Subcutaneous abdominal adipose tissue (tissue), 5 donors: ENCODE data around the gene CASP6.
A peak's percentile ranks its signal among the peaks of the same experiment; 100 is the strongest.

Experiments used
- H3K27ac ChIP-seq: one replicate; pipeline ENCODE4 v1.7.0; 2013; ENCODE audit warnings: low read depth, mild to moderate bottlenecking, inconsistent platforms, low read length, moderate library complexity
- H3K27me3 ChIP-seq, 5 donors: one replicate each; pipeline ENCODE4 v1.7.0; 2013; ENCODE audit warnings: low read length in 5 of 5, inconsistent platforms in 1 of 5; ENCODE audit not compliant: control insufficient read depth in 5 of 5, insufficient read depth in 4 of 5
- H3K36me3 ChIP-seq, 5 donors: one replicate each; pipeline ENCODE4 v1.7.0; 2013; ENCODE audit warnings: low read length in 5 of 5; ENCODE audit not compliant: control insufficient read depth in 5 of 5, insufficient read depth in 5 of 5
- H3K4me1 ChIP-seq, 5 donors: one replicate each; pipeline ENCODE4 v1.7.0; 2013; ENCODE audit warnings: low read length in 5 of 5, mild to moderate bottlenecking in 3 of 5, moderate library complexity in 1 of 5; ENCODE audit not compliant: control insufficient read depth in 5 of 5, insufficient read depth in 5 of 5
- H3K4me3 ChIP-seq, 5 donors: one replicate each; pipeline ENCODE4 v1.7.0; 2013; ENCODE audit warnings: low read length in 5 of 5, low read depth in 1 of 5
- H3K9ac ChIP-seq, 5 donors: one replicate each; pipeline ENCODE4 v1.7.0; 2013; ENCODE audit warnings: low read length in 5 of 5, mild to moderate bottlenecking in 4 of 5, moderate library complexity in 3 of 5
- H3K9me3 ChIP-seq, 5 donors: one replicate each; pipeline ENCODE4 v1.7.0; 2013; ENCODE audit warnings: low read length in 5 of 5; ENCODE audit not compliant: control insufficient read depth in 5 of 5
- donor health status: healthy.
- donor health status: healthy.
- donor health status: healthy.
- donor health status: healthy.
- donor health status: healthy.

CASP6 gene

DNA sequence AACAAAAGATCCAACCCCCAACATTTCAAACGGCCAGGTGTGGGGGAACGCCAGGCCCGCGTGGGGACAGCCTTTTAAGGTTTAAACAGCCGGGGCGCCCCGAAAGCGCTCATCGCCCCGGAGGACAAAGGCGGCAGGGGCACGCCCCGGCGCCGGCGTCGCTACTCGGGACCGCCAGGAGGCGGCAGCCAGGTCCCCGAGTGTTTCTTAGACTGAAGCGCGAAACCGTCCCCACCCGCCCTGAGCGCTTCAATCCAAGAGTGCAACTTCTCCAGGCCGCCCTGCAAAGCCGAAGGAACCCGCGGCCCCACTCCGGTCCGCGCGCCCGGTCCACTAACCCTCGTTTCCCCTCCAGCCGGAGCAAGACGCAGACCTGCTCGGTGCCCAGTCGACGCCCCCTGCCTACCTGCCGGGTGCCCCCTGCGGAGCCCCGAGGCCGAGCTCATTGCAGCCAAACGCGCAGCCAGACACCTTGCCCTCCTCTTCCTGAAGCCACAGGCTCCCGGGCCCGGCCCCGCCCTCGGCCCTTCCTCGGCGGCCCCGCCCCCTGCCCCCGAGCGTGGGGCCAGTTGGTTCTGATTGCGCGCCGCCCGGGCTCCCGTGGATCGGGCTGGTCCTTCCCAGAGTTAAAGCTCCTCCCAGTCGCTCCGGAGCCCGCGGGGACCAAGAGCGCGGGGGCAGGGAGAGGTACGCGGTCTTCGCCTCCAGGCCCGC lies at the start of gene CASP6:
CASP6 (minus strand) TSS at position 496 of the 714 bp plus-strand sequence; CDS start at position 446, 50 bp downstream.
- Histone ChIP-seq H3K4me1 (peaks cover 0 to 26% (median 21%) of the 10 kb centered on the region in 5 donors), H3K36me3 (peaks cover 0 to 1% (median 0%) of the 10 kb centered on the region in 5 donors), H3K9ac (peak within 1 kb of the TSS; percentile 44 to 81 (median 75)), H3K9me3 (no peaks in the 10 kb centered on the region), H3K27me3 (no peaks in the 10 kb centered on the region), H3K27ac (peak within 1 kb of the TSS; percentile 73), H3K4me3 (peak within 1 kb of the TSS; percentile 71 to 93 (median 88))

DNA sequence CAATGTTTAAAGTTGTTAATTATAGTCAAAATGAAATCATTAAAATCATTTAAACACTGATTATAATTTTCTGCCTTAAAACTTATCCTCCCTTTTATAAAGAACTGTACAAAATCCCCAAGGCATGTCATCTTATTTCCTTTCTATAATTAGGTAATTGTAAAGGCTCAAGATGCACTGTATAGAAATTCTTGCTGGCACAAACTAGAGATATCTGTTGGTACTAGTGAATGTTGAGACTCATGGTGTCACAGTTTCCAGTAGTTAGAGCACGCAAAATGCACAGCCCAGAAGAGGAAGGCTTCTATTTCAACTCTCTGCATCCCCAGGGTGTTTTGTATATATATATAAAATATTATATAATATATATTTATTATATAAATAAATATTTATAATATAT lies 49.3 kb upstream of the CASP6 start:
- no peaks in the 10 kb centered on the region for H3K36me3 ChIP-seq
- no peaks in the 10 kb centered on the region for H3K9me3 ChIP-seq
- no peak overlapping the region for H3K4me3 ChIP-seq
- H3K27ac ChIP-seq, result no peak overlapping the region
- no peak overlapping the region for H3K9ac ChIP-seq
- H3K27me3 ChIP-seq, result no peaks in the 10 kb centered on the region
- no peaks in the 10 kb centered on the region for H3K4me1 ChIP-seq

GRCh38 chr4:109751852-109752251 lies 48.6 kb upstream of the CASP6 start:
- H3K9ac ChIP-seq, result no peak overlapping the region
- no peaks in the 10 kb centered on the region for H3K27me3 ChIP-seq

GRCh38 chr4:109750652-109751244 lies 47.5 kb upstream of the CASP6 start:
- no peaks in the 10 kb centered on the region for H3K4me1 ChIP-seq
- no peak overlapping the region for H3K27ac ChIP-seq
- H3K9me3 ChIP-seq, result no peaks in the 10 kb centered on the region
- no peak overlapping the region for H3K4me3 ChIP-seq
- H3K27me3 ChIP-seq, result no peaks in the 10 kb centered on the region
- no peaks in the 10 kb centered on the region for H3K36me3 ChIP-seq
- no peak overlapping the region for H3K9ac ChIP-seq

More at GRCh38 chr4:109751852-109752251, 48.6 kb upstream of the CASP6 start:
- H3K36me3 ChIP-seq, result no peaks in the 10 kb centered on the region
- H3K27ac ChIP-seq, result no peak overlapping the region
- no peak overlapping the region for H3K4me3 ChIP-seq
- no peaks in the 10 kb centered on the region for H3K9me3 ChIP-seq
- no peaks in the 10 kb centered on the region for H3K4me1 ChIP-seq

GRCh38 chr4:109749388-109750082 lies 46.3 kb upstream of the CASP6 start:
- H3K9me3 ChIP-seq, result no peaks in the 10 kb centered on the region
- H3K27ac ChIP-seq, result no peak overlapping the region
- H3K4me1 ChIP-seq, result no peaks in the 10 kb centered on the region
- no peaks in the 10 kb centered on the region for H3K27me3 ChIP-seq
- H3K9ac ChIP-seq, result no peak overlapping the region
- H3K4me3 ChIP-seq, result no peak overlapping the region
- H3K36me3 ChIP-seq, result no peaks in the 10 kb centered on the region

- Histone ChIP-seq H3K9me3 (no peaks in the 10 kb centered on the region), H3K4me3 (no peak overlapping the region), H3K4me1 (no peaks in the 10 kb centered on the region), H3K36me3 (no peaks in the 10 kb centered on the region), H3K9ac (no peak overlapping the region), H3K27me3 (no peaks in the 10 kb centered on the region), H3K27ac (no peak overlapping the region)
Observed at GRCh38 chr4:109748114-109748513, 44.9 kb upstream of the CASP6 start.

- Histone ChIP-seq H3K4me1 (no peaks in the 10 kb centered on the region), H3K4me3 (no peak overlapping the region), H3K9ac (no peak overlapping the region), H3K9me3 (no peaks in the 10 kb centered on the region), H3K36me3 (no peaks in the 10 kb centered on the region), H3K27ac (no peak overlapping the region), H3K27me3 (no peaks in the 10 kb centered on the region)
Observed at GRCh38 chr4:109746728-109747127, 43.5 kb upstream of the CASP6 start.

DNA sequence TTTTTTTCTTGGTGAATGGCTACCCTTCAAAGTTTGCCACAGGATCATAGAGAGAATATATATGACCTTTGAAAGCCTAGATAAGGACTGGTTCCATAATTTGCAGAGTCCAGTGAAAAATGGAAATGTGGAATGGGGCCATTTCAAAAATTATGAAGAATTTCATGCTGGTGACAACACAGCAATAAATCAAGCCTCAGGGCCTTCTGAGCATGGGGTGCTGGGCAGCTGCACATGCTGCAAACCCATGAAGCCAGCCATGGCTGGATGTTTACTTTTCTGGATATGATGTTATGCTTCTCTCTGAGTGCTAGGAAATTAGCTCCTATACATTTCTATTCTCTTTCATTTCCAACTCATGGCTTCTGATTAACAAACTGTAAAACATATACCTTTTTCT lies 42.6 kb upstream of the CASP6 start:
- no peaks in the 10 kb centered on the region for H3K9me3 ChIP-seq
- H3K27me3 ChIP-seq, result no peaks in the 10 kb centered on the region
- H3K27ac ChIP-seq, result no peak overlapping the region
- H3K4me1 ChIP-seq, result no peaks in the 10 kb centered on the region
- H3K36me3 ChIP-seq, result no peaks in the 10 kb centered on the region
- H3K9ac ChIP-seq, result no peak overlapping the region
- H3K4me3 ChIP-seq, result no peak overlapping the region

GRCh38 chr4:109739547-109739946 lies 36.3 kb upstream of the CASP6 start:
- Histone ChIP-seq H3K27ac (no peak overlapping the region), H3K9me3 (no peaks in the 10 kb centered on the region)

More at GRCh38 chr4:109739547-109739946, 36.3 kb upstream of the CASP6 start:
- H3K4me3 ChIP-seq, result no peak overlapping the region
- no peaks in the 10 kb centered on the region for H3K4me1 ChIP-seq
- H3K36me3 ChIP-seq, result no peaks in the 10 kb centered on the region
- H3K27me3 ChIP-seq, result peaks cover 0 to 6% (median 0%) of the 10 kb centered on the region in 5 donors
- no peak overlapping the region for H3K9ac ChIP-seq
